HG03439 (cell line): Measurements from ENCODE around the gene PEX16.

Source experiments
- ATAC-seq: cut with Tn5 transposase; IDR thresholded peaks from one replicate; pipeline ENCODE4 v1.9.1; 2021; ENCODE audit warnings: mild to moderate bottlenecking, moderate library complexity; ENCODE audit not compliant: unreplicated experiment

The PEX16 gene

GRCh38 chr11:45899448-45900174 lies 18.1 kb downstream of the PEX16 start:
- ATAC-seq: no peak

- ATAC-seq: no peak
Measured at GRCh38 chr11:45899086-45899447, 18.6 kb downstream of the PEX16 start.

DNA sequence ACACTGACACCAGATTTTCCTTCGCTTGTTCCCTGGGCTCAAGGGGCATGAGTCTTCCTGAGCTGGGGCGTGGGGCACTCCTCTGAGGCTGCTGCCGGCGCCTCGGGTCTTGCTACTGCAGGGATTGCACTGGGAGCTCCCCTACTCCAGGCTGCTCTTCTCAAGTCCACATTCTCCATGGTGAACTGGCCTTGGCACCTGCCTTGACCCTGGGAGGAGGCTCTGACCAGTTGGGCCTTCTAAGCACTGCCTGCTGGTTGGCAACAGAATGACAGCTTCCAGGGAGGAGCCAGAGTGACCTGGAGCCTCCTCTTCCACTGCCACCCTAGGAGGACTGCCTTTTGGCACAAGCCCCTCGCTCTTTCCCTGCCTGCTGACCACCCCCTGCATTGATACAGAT lies 20.1 kb downstream of the PEX16 start:
- ATAC-seq: no peak

GRCh38 chr11:45896422-45896984 lies 21.2 kb downstream of the PEX16 start:
- no peak for ATAC-seq

- no peak for ATAC-seq
Measured at GRCh38 chr11:45895553-45896259, 22.0 kb downstream of the PEX16 start.

- no peak for ATAC-seq
Measured at GRCh38 chr11:45894555-45895247, 23.0 kb downstream of the PEX16 start.

DNA sequence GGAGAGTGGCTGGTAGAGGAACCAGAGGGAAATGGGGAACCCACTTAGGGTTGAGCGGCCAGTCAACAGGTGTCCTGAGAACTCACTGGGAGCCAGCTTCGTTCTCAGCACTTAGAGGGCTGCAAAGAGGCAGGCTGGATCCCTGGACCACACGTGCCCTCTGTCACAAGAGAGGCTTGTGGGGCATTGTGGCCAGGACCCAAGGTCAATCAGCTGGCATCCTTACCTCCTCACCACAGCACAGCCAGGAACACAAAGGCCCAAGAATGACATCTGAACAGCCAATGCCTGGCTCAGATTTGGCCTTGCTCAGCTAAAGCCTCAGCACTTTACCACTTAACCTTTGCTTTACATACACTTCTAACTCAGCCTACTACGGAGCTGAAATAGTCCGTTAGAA lies 24.8 kb downstream of the PEX16 start:
- no peak for ATAC-seq

GRCh38 chr11:45890886-45891550 lies 26.7 kb downstream of the PEX16 start:
- no peak for ATAC-seq

DNA sequence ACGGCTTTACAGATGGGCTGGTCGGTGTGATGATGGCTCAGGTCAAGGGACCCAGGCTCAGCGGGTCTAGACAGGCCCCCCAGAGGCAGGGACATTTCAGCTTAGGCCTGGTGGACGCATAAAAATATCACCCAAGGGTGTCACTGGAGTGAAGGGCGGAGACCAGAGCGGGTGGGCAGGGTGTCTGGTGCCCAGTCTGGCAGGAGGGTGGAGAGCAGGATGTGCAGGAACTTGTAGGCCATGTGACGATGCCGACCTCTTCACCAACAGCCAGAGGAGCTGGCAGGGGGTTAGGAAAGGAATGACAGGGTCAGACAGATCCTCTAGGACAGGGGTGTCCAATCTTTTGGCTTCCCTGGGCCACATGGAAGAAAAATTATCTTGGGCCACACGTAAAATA lies 27.7 kb downstream of the PEX16 start:
- no peak for ATAC-seq

DNA sequence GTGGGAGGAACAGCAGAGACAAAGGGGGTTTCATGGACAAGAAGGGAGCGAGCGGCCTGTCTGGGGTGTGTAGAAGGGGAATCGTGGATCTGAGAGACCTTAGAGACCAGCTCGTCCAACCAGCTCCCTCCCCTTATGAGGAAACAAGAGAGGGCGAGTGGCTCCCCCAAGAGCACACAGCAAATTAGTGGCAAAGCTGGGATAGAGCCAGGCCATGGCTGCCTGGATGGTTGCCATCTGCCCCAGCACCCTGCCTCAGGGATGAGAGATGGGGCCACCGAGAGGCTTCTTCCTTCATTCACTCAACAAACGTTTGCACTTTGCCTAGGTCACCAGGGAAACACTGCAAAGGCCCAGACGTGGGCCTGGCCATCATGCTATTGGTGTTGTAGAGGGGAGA lies 28.1 kb downstream of the PEX16 start:
- no peak for ATAC-seq

- ATAC-seq: no peak
Measured at GRCh38 chr11:45887587-45887986, 30.1 kb downstream of the PEX16 start.

GRCh38 chr11:45886816-45887520 lies 30.7 kb downstream of the PEX16 start:
- ATAC-seq: no peak

DNA sequence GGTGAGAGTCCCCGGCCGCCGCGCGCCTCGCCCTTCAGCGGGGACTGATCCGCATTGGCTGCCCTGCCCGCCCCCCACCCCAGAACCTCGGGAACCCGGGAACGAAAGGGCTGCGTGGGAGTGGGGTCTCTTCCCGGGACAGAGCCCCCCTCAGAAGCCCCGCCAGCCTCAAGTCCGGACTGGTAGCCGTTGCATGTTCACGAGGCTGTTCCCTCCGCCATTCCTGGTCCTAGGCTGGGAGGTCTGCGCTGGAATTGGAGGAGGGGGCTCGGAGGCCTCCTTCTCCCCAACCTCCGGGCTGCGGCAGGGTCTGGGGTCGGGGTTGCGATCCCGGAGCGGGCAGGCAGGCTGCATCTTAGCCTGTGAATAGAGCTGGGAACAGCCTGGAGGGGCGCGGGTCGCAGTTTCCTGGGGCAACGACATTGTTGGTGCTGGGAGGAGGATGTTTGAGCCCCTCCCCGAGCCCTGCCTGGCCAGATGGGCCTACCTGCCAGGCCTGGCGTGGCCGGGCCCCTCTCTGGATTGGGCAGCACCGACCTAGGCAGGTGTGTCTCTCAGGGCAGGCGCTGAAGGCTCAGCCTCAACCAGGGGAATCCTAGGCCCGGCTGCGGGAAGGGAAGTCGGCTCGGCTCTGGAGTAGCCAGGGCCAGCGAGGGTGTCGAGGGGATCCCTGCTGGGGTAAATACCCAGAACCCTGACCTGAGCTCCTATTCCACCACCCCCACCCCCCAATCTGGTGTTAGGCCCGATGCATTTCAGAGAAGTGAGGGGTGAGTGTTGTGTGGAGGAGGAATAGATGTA lies 31.6 kb downstream of the PEX16 start:
- ATAC-seq: no peak

- peak; percentile 59 for ATAC-seq
Measured at GRCh38 chr11:45885274-45885920, 32.3 kb downstream of the PEX16 start, which contains the start of gene MAPK8IP1. Gene MAPK8IP1, plus strand, starts transcription at chr11:45885651. Its CDS starts 170 bp downstream, at chr11:45885821.

GRCh38 chr11:45884596-45885185 lies 33.0 kb downstream of the PEX16 start:
- no peak for ATAC-seq

GRCh38 chr11:45881708-45882368 lies 35.8 kb downstream of the PEX16 start:
- no peak for ATAC-seq

GRCh38 chr11:45880772-45881570 lies 36.7 kb downstream of the PEX16 start:
- ATAC-seq: no peak
